Spleen (tissue), 11 donors: ENCODE data around the gene NSD1. TPM values are rescaled to one million over a fixed set of nuclear protein-coding genes. Genes with fewer than 3 reads are reported as not detected.

Experiments
- DNase-seq: peaks from one replicate; pipeline ENCODE4 v3.0.0-alpha.2; 2020
- H3K27ac ChIP-seq, 8 donors: fragments of 200-600 bp; sonication (generic) in 7 of 8; 1 replicate in 4 of 8; 2 replicates in 4 of 8; pipeline versions ENCODE4 v1.5.0 to v1.8.0; 2016 to 2021; ENCODE audit warnings: inconsistent platforms in 4 of 8, mild to moderate bottlenecking in 4 of 8, moderate library complexity in 1 of 8
- H3K27me3 ChIP-seq, 7 donors: fragments of 200-600 bp; sonication (generic) in 6 of 7; replicated peaks in 1 of 7; 1 replicate in 4 of 7; 2 replicates in 3 of 7; pipeline versions ENCODE4 v1.5.0 to v1.8.0; 2016 to 2021; ENCODE audit warnings: inconsistent platforms in 3 of 7, mild to moderate bottlenecking in 1 of 7
- H3K36me3 ChIP-seq, 6 donors: fragments of 200-600 bp; sonication (generic) in 5 of 6; 1 replicate in 4 of 6; 2 replicates in 2 of 6; pipeline versions ENCODE4 v1.5.0 to v1.8.0; 2016 to 2021; ENCODE audit warnings: inconsistent platforms in 2 of 6
- H3K4me1 ChIP-seq, 6 donors: fragments of 200-600 bp; sonication (generic) in 5 of 6; 1 replicate in 3 of 6; 2 replicates in 3 of 6; pipeline versions ENCODE4 v1.5.0 to v1.8.0; 2016 to 2021; ENCODE audit warnings: inconsistent platforms in 3 of 6
- H3K4me3 ChIP-seq, 8 donors: fragments of 200-600 bp; sonication (generic) in 7 of 8; 1 replicate in 4 of 8; 2 replicates in 4 of 8; pipeline versions ENCODE4 v1.5.0 to v1.8.0; 2016 to 2021; ENCODE audit warnings: inconsistent platforms in 4 of 8, mild to moderate bottlenecking in 4 of 8, moderate library complexity in 2 of 8
- H3K9me3 ChIP-seq, 8 donors: fragments of 200-600 bp; sonication (generic) in 7 of 8; 1 replicate in 4 of 8; 2 replicates in 4 of 8; pipeline versions ENCODE4 v1.5.0 to v1.8.0; 2016 to 2021; ENCODE audit warnings: inconsistent platforms in 4 of 8
- POLR2A ChIP-seq, 3 donors: fragments of 450-650 bp; IDR thresholded peaks; one replicate each; pipeline ENCODE4 v1.5.1; 2017; ENCODE audit warnings: antibody characterized with exemption in 3 of 3, mild to moderate bottlenecking in 1 of 3
- POLR2AphosphoS5 ChIP-seq, 3 donors: sonication (generic); formaldehyde crosslinking; IDR thresholded peaks; one replicate each; pipeline ENCODE4 v1.5.1; 2017; ENCODE audit warnings: antibody characterized with exemption in 3 of 3
- WGBS, 5 donors: extraction: QIAGEN DNeasy Blood & Tissue Kit in 3 of 5; methylation state at CpG; one replicate each; pipeline versions ENCODE4 v1.1.5 to v1.1.7; 2013 to 2018; 5-methylcytosine and 5-hydroxymethylcytosine counted together
- intact Hi-C: fragments of 100-400 bp; cut with DNase I; formaldehyde crosslinking; loops from one replicate; pipeline ENCODE4 v1.15.0; 2023; ENCODE audit warnings: low total_unique reads
- polyA plus RNA-seq, 3 donors: library from polyadenylated mRNA; stranded (reverse); fragments of 200-250 nt; gene quantifications; one replicate each; pipeline ENCODE4 v1.2.1, GENCODE V29; 2013
- total RNA-seq, 7 donors: library from RNA; depleted of rRNA in 3 of 7; stranded (reverse); fragments of >200 nt in 3 of 7; fragmentation: NEBNext Ultra II Directional in 4 of 7; extraction: Animal tissue kit (Norgen Biotek cat#: 25700) in 4 of 7; gene quantifications; one replicate each; pipeline versions ENCODE4 v1.1.0 to v1.2.1, GENCODE V29; 2016 to 2021
- TF ChIP-seq, protein P1 (sequence below), 11 experiments: fragments of 200-600 bp in 7 of 11; fragments of 450-650 bp in 4 of 11; sonication (generic) in 4 of 11; IDR thresholded peaks in 8 of 11; conservative IDR thresholded peaks in 3 of 11; 1 replicate in 7 of 11; 2 replicates in 4 of 11; pipeline versions ENCODE4 v1.4.0 to v1.8.0; 2016 to 2021; ENCODE audit warnings: antibody characterized with exemption in 11 of 11, inconsistent platforms in 4 of 11, mild to moderate bottlenecking in 1 of 11
- donor health status: healthy with polysubstance abuse.
- donor health status: DM: no; HTN: no; CAD: no; lungs with moderate emphysema.
- donor health status: DM: no; HTN: no; CAD: no.
- donor health status: Bipolar disorder and iron deficiency.
- donor health status: healthy.
- donor health status: DM: no; HTN: no; CAD: no.
- donor health status: DM: yes; HTN: yes; CAD: no.

Gene NSD1
- total and polyA plus RNA-seq, 10 donors = 4.1 to 130 (median 69.1) TPM

DNA sequence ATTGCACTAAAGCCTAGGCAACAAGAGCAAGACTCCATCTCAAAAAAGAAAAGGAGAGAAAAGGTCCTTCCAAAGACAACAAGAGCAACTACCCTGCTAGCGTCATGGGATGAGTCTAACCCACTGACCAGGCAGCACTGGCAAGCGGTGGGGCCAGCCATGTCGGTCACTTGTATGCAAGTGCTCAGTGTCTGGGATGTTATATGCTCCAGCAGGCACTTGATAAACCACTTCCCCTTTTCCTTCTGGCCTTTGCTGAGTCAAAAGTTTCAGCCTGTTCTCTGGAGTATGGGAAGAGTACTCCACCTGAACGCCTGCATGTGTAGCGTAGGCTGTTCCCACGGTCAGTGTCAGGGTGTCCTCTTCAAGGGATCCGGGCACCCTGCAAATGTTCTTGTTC lies 187.3 kb downstream of the NSD1 start:
- Histone ChIP-seq H3K9me3 (no peaks in the 10 kb centered on the region), H3K27me3 (no peaks in the 10 kb centered on the region), H3K4me1 (peaks cover 0 to 56% (median 23%) of the 10 kb centered on the region in 6 donors), H3K4me3 (no peak overlapping the region), H3K27ac (peak overlapping the region in 1 of 8 donors; percentile 14), H3K36me3 (peaks cover 0 to 26% (median 2%) of the 10 kb centered on the region in 6 donors)
- TF ChIP-seq, protein P1, sequence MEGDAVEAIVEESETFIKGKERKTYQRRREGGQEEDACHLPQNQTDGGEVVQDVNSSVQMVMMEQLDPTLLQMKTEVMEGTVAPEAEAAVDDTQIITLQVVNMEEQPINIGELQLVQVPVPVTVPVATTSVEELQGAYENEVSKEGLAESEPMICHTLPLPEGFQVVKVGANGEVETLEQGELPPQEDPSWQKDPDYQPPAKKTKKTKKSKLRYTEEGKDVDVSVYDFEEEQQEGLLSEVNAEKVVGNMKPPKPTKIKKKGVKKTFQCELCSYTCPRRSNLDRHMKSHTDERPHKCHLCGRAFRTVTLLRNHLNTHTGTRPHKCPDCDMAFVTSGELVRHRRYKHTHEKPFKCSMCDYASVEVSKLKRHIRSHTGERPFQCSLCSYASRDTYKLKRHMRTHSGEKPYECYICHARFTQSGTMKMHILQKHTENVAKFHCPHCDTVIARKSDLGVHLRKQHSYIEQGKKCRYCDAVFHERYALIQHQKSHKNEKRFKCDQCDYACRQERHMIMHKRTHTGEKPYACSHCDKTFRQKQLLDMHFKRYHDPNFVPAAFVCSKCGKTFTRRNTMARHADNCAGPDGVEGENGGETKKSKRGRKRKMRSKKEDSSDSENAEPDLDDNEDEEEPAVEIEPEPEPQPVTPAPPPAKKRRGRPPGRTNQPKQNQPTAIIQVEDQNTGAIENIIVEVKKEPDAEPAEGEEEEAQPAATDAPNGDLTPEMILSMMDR (IDR thresholded peaks at IDR 0.05 in 8 of 11, conservative IDR thresholded peaks at IDR 0.05 in 3 of 11) = no peak
- TF ChIP-seq POLR2A (IDR thresholded peaks at IDR 0.05) (no peak), POLR2AphosphoS5 (IDR thresholded peaks at IDR 0.05) (no peak)
- intact Hi-C loops = no loop called here
- WGBS, 5 donors = 43 to 66% (median 54%) methylated on average over 7 of the region's 7 CpGs
- peak; percentile 70 for DNase-seq

DNA sequence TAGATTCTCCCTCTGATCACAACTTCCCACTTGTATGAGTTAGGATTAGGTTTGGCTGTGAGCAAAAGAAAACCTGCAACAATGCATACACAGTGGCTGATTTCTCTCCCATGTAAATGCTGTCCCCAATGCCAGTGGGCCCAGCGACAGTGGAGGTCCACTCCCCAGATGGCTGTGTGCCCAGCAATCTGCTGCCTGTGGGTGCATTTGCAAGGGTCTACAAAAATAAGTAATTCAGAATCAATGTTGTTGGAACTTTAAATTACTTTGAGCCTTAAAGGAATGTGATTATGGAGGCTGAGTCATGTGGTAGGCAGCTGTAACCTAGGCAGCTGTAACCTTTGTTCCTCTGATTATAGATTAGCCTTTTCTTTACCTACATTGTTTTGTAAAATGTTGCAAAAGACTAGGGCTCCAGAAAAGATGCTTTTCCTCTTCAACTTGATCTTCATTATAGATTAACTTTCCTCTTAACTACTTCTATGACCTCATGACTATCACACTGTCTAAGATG lies 192.4 kb downstream of the NSD1 start:
- no peak overlapping the region for H3K4me3 ChIP-seq
- TF ChIP-seq, protein P1 (IDR thresholded peaks at IDR 0.05 in 8 of 11, conservative IDR thresholded peaks at IDR 0.05 in 3 of 11) = no peak
- TF ChIP-seq POLR2AphosphoS5 (IDR thresholded peaks at IDR 0.05) (no peak), POLR2A (IDR thresholded peaks at IDR 0.05) (no peak)
- intact Hi-C loops = no loop called here
- 85 to 100% (median 97%) methylated on average over 1 of the region's 1 CpG for WGBS, 5 donors
- no peaks in the 10 kb centered on the region for H3K9me3 ChIP-seq
- H3K4me1 ChIP-seq = peaks cover 0 to 46% (median 16%) of the 10 kb centered on the region in 6 donors
- DNase-seq = no peak
- H3K27ac ChIP-seq = no peak overlapping the region
- H3K27me3 ChIP-seq = no peaks in the 10 kb centered on the region
- peaks cover 0 to 47% (median 10%) of the 10 kb centered on the region in 6 donors for H3K36me3 ChIP-seq

DNA sequence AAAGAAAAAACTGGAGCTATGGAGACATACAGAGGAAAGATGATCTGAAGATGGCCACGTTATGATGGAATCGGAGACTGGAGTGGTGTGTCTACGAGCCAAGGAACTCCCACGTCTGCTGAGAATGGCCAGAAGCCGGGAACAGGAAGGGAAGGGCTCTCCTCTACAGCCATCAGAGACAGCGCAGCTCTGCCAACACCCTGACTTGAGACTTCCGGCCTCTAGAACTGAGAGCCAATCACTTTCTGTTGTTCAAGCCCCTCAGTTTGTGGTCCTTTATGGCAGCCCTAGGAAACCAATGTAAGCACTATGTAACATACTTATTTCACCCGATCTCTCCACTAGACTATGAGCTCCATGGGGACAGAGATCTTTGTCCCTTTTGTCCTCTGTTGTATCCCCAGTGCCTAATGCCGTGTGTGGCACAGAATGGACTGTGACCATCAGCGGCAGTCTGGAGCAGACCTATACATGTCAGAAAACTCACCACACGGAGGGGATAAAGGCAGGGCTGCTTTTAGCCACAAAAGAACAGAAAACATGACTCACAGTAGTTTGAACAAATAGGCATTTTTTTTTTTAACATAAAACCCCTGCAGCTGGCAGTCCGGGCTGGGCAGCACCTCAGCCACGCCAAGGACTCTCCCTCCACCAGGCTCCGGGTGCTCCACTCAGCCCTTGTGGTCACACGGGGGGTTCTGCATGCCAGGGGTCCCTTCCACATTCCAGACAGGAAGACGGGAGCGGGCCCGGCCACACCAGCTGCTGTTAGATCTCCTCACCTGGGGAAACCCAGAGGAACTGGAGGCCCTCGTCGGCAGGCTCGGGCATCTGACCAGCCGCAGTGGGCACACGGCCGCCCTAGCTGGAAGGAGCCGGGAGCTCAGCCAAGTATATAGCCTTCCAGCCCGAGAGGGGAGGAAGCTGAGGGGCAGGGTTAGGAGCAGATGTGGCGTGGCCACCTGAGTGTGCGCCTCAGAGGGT lies 194.3 kb downstream of the NSD1 start:
- TF ChIP-seq, protein P1 (IDR thresholded peaks at IDR 0.05 in 8 of 11, conservative IDR thresholded peaks at IDR 0.05 in 3 of 11) = no peak
- TF ChIP-seq POLR2AphosphoS5 (IDR thresholded peaks at IDR 0.05) = peak in 2 of 3 donors; percentile 48 to 58
- 52 to 68% (median 64%) methylated on average over 24 to 28 of the region's 28 CpGs for WGBS, 5 donors
- Histone ChIP-seq H3K9me3 (no peaks in the 10 kb centered on the region), H3K36me3 (peaks cover 0 to 66% (median 28%) of the 10 kb centered on the region in 6 donors), H3K4me1 (peaks cover 0 to 54% (median 28%) of the 10 kb centered on the region in 6 donors), H3K4me3 (peak overlapping the region in 1 of 8 donors; percentile 16), H3K27ac (peak overlapping the region in 7 of 8 donors; percentile 43 to 79 (median 55)), H3K27me3 (no peaks in the 10 kb centered on the region)
- no peak for DNase-seq
- intact Hi-C loops = no loop called here
